Fibroblast of villous mesenchyme (primary cell): ENCODE data around the gene SUPT4H1. TPM values are rescaled to one million over a fixed set of nuclear protein-coding genes. Genes with fewer than 3 reads are reported as not detected.

Experiments
- DNase-seq: peaks from one replicate; pipeline ENCODE4 v3.0.0-alpha.2; 2010; ENCODE audit warnings: low read depth
- H3K4me3 ChIP-seq: 2 replicates; pipeline ENCODE4 v1.5.1; 2011; ENCODE audit warnings: low read depth, mild to moderate bottlenecking, low read length
- CTCF ChIP-seq: IDR thresholded peaks from 2 replicates; pipeline ENCODE4 v1.5.1; 2012; ENCODE audit warnings: low read depth, mild to moderate bottlenecking, low read length; ENCODE audit not compliant: insufficient read depth
- total RNA-seq: library from RNA; depleted of rRNA; stranded (reverse); fragments of >200 nt; gene quantifications from 2 replicates; pipeline ENCODE4 v1.2.3, GENCODE V29; 2012

Gene SUPT4H1
- total RNA-seq, 1 donor: 34.5 TPM

- no peak for DNase-seq
- H3K4me3 ChIP-seq: no peak overlapping the region
- no peak for TF ChIP-seq CTCF
These were observed 42.7 kb upstream of the SUPT4H1 start for GRCh38 chr17:58394534-58395223.

- TF ChIP-seq CTCF: no peak
- no peak overlapping the region for H3K4me3 ChIP-seq
- no peak for DNase-seq
These were observed 39.4 kb upstream of the SUPT4H1 start for GRCh38 chr17:58391302-58391984.

GRCh38 chr17:58390884-58391283, 38.9 kb upstream of the SUPT4H1 start:
- no peak for TF ChIP-seq CTCF
- DNase-seq: no peak

GRCh38 chr17:58388302-58389190, 36.5 kb upstream of the SUPT4H1 start:
- DNase-seq: no peak
- no peak overlapping the region for H3K4me3 ChIP-seq
- TF ChIP-seq CTCF: no peak

More at GRCh38 chr17:58390884-58391283, 38.9 kb upstream of the SUPT4H1 start:
- no peak overlapping the region for H3K4me3 ChIP-seq

- no peak for DNase-seq
- no peak for TF ChIP-seq CTCF
- H3K4me3 ChIP-seq: no peak overlapping the region
These were observed 35.8 kb upstream of the SUPT4H1 start for GRCh38 chr17:58387834-58388233.

- DNase-seq: no peak
- no peak for TF ChIP-seq CTCF
- H3K4me3 ChIP-seq: no peak overlapping the region
These were observed 34.7 kb upstream of the SUPT4H1 start for GRCh38 chr17:58386708-58387107.
